Effector memory CD4-positive, alpha-beta T cell (primary cell): ENCODE measurements around the gene MAP1LC3C.
A peak's percentile ranks its signal among the peaks of the same experiment; 100 is the strongest.

ENCODE experiments used
- DNase-seq, 3 donors: peaks; one replicate each; pipeline ENCODE4 v3.0.0-alpha.2; 2020
- H3K27ac ChIP-seq: 2 replicates; pipeline ENCODE4 v1.7.0; 2013; ENCODE audit warnings: mild to moderate bottlenecking, low read length, moderate library complexity; ENCODE audit not compliant: insufficient read depth, poor library complexity, severe bottlenecking
- H3K27me3 ChIP-seq: replicated peaks from 2 replicates; pipeline ENCODE4 v1.7.0; 2013; ENCODE audit warnings: mild to moderate bottlenecking, low read length; ENCODE audit not compliant: insufficient read depth, control insufficient read depth, poor library complexity, severe bottlenecking
- H3K36me3 ChIP-seq: 2 replicates; pipeline ENCODE4 v1.7.0; 2013; ENCODE audit warnings: mild to moderate bottlenecking, low read length, moderate library complexity; ENCODE audit not compliant: control insufficient read depth, insufficient read depth
- H3K4me1 ChIP-seq: 2 replicates; pipeline ENCODE4 v1.7.0; 2013; ENCODE audit warnings: low read length, mild to moderate bottlenecking; ENCODE audit not compliant: control insufficient read depth, insufficient read depth, poor library complexity, severe bottlenecking
- H3K4me3 ChIP-seq: 2 replicates; pipeline ENCODE4 v1.7.0; 2013; ENCODE audit warnings: low read length, low read depth, mild to moderate bottlenecking; ENCODE audit not compliant: insufficient read depth, poor library complexity, severe bottlenecking
- H3K9me3 ChIP-seq: 2 replicates; pipeline ENCODE4 v1.7.0; 2013; ENCODE audit warnings: mild to moderate bottlenecking, low read length, moderate library complexity; ENCODE audit not compliant: control insufficient read depth
- total RNA-seq, 3 donors: gene quantifications; one replicate each; lab custom pipeline; 2026; lab: John Stamatoyannopoulos, UW

MAP1LC3C gene
- 0 reads per million in 3 donors for total RNA-seq

DNA sequence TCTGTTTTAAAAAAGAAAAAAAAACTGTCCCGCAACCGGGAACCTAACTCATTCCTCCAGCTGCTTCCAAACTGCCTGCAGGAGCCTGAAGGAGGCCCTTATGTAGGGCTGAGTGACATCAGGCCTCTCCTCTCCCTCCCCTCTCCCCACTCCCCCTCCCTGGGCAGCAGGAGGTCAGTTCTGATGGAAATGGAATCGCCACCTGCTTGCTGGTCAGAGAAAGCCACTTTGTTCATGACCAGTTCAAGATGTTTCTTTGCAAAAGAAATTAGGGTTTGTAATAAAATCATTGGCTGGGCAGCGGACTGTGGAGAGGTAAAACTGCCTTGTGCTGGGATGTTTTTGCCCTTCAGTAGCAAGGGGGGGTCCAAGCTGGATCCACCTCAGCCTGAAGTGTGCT, at the start of gene MAP1LC3C:
Gene MAP1LC3C (minus strand): TSS at position 73 of the 400 bp plus-strand sequence. CDS start 90 bp downstream, outside the sequence.
- H3K36me3 ChIP-seq = no peaks in the 10 kb centered on the region
- H3K27ac ChIP-seq = no peak within 1 kb of the TSS
- DNase-seq = no peak
- H3K4me3 ChIP-seq = no peak within 1 kb of the TSS
- H3K4me1 ChIP-seq = no peaks in the 10 kb centered on the region
- no peaks in the 10 kb centered on the region for H3K27me3 ChIP-seq
- no peaks in the 10 kb centered on the region for H3K9me3 ChIP-seq

DNA sequence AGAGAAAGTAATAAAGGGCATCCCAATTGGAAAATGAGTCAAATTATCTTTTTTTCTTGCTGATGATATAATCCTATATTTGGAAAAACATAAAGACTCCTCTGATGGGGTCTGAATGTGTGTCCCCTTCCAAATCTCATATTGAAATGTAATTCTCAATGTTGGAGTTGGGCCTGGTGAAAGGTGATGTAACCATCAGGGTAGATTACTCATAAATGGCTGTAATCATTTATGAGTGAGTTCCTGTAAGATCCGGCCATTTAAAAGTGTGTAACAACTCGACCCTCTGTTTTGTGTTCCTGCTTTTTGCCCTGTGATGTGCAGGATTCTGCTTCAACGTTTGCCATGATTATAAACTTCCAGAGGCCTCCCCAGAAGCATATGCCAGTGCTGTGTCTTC, 44.3 kb upstream of the MAP1LC3C start:
- DNase-seq = no peak
- H3K36me3 ChIP-seq = no peaks in the 10 kb centered on the region
- H3K9me3 ChIP-seq = no peaks in the 10 kb centered on the region
- no peak overlapping the region for H3K27ac ChIP-seq
- no peak overlapping the region for H3K4me3 ChIP-seq
- H3K27me3 ChIP-seq = no peaks in the 10 kb centered on the region
- no peaks in the 10 kb centered on the region for H3K4me1 ChIP-seq

DNA sequence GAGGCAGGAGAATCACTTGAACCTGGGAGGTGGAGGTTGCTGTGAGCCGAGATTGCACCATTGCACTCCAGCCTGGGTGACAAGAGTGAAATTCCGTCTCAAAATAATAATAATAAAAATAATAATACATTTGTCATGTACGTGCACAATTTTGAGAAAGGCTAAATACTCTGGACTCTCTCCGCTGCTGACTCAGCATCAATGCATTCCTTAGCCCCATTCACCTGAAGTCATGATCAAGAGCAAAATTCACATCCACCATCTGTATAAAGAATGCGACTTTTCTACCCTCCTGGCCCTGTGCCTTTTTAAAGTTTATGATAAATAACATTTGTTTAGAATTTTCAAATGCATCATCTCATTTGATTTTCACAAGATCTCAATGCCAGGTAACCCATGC, 35.5 kb upstream of the MAP1LC3C start:
- Histone ChIP-seq H3K9me3 (no peaks in the 10 kb centered on the region), H3K27ac (no peak overlapping the region), H3K27me3 (no peaks in the 10 kb centered on the region), H3K4me1 (no peaks in the 10 kb centered on the region), H3K4me3 (no peak overlapping the region), H3K36me3 (no peaks in the 10 kb centered on the region)
- no peak for DNase-seq

DNA sequence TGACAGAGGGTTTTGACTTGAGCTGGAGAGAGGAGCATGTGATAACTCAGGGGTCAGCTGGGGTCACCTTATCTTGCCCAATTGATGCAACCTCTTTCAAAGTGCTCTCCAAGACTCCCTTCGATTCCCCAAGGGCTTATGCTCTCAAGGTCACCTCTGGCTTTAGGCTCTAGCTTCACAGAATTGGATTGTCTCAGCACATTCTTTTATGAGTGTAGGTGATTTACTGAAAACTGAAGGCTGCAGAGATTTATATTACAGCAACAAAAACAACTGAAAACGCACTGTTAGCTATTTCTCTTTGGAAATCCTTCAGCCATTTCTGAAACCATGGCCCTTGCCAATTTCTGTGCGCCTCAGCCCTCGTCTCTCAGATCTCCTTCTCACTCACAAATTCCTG, 34.5 kb upstream of the MAP1LC3C start:
- no peaks in the 10 kb centered on the region for H3K4me1 ChIP-seq

DNA sequence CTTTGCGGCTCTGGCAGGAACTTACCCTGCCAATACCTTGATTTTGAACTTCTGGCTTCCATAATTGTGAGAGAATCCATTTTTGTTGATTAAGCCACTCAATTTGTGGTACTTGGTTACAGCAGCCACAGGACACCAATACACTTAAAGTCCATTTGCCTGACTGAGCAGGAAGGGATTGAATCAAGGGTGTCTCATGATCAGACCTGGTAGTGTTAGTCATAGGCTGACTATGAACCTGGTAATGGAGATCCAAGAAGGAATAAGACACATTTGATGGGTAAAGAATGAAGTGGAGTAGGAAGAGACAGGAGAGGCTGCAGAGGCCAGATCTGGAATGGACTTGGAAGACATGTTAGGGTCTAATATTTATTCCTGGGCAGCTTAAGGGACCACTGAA, 31.2 kb upstream of the MAP1LC3C start:
- Histone ChIP-seq H3K36me3 (no peaks in the 10 kb centered on the region), H3K27ac (no peak overlapping the region), H3K4me3 (no peak overlapping the region), H3K27me3 (no peaks in the 10 kb centered on the region), H3K9me3 (no peaks in the 10 kb centered on the region), H3K4me1 (no peaks in the 10 kb centered on the region)
- DNase-seq = no peak

More for the DNA sequence above, 34.5 kb upstream of the MAP1LC3C start:
- no peak for DNase-seq
- no peaks in the 10 kb centered on the region for H3K9me3 ChIP-seq
- H3K27ac ChIP-seq = no peak overlapping the region
- H3K4me3 ChIP-seq = no peak overlapping the region
- H3K36me3 ChIP-seq = no peaks in the 10 kb centered on the region
- no peaks in the 10 kb centered on the region for H3K27me3 ChIP-seq

DNA sequence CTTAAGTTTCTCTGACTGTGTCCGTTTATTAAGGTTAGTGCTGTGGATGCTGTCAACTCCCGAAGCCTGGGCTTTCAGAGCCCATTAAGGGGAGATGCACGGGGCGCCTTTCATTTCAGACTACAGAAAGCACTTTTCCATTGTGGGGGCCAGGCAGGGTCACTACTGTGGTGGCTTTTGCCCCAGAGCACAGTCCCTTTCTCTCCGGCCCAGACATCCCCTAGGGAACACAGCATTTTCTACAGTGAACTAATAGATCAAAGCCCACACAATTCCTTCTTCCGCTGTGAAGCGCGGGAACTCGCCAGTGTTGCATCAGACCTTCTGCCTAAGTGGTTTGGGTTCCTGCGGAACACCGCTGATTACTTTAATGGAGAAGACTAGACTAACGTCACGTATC, 26.8 kb upstream of the MAP1LC3C start:
- H3K4me3 ChIP-seq = no peak overlapping the region
- no peaks in the 10 kb centered on the region for H3K9me3 ChIP-seq
- H3K27me3 ChIP-seq = no peaks in the 10 kb centered on the region
- no peaks in the 10 kb centered on the region for H3K36me3 ChIP-seq
- no peak for DNase-seq
- H3K4me1 ChIP-seq = no peaks in the 10 kb centered on the region
- no peak overlapping the region for H3K27ac ChIP-seq

DNA sequence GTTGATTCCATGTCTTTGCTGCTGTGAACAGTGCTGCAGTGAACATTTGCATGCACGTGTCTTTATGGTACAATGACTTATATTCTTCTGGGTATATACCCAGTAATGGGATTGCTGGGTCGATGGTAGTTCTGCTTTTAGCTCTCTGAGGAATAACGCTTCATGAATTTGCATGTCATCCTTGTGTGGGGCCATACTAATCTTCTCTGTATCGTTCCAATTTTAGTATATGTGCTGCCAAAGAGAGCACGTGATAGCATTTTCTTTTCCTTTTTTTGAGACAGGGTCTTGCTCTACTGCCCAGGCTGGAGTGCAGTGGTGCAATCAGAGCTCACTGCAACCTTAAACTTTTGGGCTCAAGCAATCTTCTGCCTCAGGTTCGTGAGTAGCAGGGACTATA, 24.9 kb upstream of the MAP1LC3C start:
- no peaks in the 10 kb centered on the region for H3K36me3 ChIP-seq
- H3K27ac ChIP-seq = no peak overlapping the region
- no peaks in the 10 kb centered on the region for H3K27me3 ChIP-seq
- H3K9me3 ChIP-seq = no peaks in the 10 kb centered on the region
- H3K4me1 ChIP-seq = no peaks in the 10 kb centered on the region
- DNase-seq = no peak
- H3K4me3 ChIP-seq = no peak overlapping the region

DNA sequence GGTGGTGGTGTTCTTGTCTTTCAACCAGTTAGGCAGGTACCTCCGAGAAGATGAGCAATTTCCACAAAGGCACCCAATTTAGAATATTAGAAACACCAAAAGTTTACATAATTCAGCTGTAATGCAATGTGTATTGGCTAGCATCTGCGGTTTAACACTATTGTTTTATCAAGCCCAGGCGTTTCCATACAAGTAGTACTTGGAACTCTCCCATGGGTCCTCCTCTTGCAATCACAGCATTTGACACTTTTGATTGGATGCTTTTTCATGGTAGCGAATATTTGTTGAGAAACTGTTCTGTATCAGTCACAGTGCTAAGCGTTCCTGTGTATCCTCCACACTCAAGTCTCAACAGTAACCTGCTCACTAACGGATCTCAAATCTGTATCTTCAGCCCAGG, 20.1 kb upstream of the MAP1LC3C start:
- Histone ChIP-seq H3K27me3 (no peaks in the 10 kb centered on the region), H3K36me3 (no peaks in the 10 kb centered on the region), H3K9me3 (no peaks in the 10 kb centered on the region), H3K4me3 (no peak overlapping the region), H3K4me1 (no peaks in the 10 kb centered on the region), H3K27ac (no peak overlapping the region)
- no peak for DNase-seq

DNA sequence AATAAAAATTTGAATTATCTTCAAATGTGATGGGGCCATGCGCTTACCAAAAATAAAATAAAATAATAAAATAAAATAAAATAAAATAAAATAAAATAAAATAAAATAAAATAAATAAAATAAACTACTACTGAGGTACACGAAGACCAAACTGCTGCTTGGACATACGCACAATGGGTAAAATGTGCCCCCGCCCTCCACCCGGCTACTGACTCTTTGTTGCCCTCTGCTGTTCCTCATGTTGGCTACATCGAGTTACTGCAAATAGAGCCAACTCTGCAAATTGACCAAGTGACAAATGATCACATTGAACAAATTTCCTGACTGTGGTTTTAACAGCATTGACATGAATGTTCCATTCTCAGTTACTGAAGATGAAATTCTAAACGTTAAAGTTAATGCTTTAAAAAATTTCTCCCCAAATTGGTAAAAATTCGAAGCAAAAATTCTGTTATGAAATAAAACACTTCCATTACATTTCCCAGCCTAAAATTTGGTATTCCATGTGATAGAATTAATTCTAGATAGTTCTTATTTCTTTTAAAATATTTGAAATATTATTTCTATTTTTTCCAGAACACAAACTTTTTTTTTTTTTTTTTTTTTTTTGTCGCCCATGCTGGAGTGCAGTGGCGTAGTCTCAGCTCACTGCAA, 18.8 kb upstream of the MAP1LC3C start:
- Histone ChIP-seq H3K27ac (no peak overlapping the region), H3K4me3 (no peak overlapping the region), H3K4me1 (no peaks in the 10 kb centered on the region), H3K36me3 (no peaks in the 10 kb centered on the region), H3K27me3 (no peaks in the 10 kb centered on the region), H3K9me3 (no peaks in the 10 kb centered on the region)
- peak in 1 of 3 donors; percentile 8 for DNase-seq

DNA sequence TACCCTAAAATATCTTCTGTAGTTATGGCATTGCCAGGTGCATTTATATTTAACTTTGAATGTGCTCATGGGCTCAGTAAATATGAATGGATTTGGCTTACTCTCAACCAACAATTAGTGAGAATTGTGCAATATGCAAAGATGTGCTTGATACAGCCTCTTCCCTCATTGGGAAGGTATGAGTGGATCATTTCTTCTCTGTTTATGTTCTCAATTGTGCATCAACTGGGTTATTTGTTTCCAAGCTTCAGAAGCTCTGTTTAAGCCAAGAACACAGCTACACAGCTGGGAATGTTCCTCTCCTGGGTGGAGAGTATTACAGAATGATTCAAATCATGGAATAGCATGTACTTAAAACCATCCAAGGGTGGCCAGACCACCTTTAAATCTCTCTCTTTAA, 17.6 kb upstream of the MAP1LC3C start:
- Histone ChIP-seq H3K27me3 (no peaks in the 10 kb centered on the region), H3K4me1 (no peaks in the 10 kb centered on the region), H3K9me3 (no peaks in the 10 kb centered on the region), H3K27ac (no peak overlapping the region), H3K36me3 (no peaks in the 10 kb centered on the region), H3K4me3 (no peak overlapping the region)
- DNase-seq = no peak
